IPS-NIHi7 (cell line): ENCODE measurements around the gene SPI1.

ENCODE experiments used
- DNase-seq: peaks from one replicate; pipeline ENCODE4 v3.0.0; 2012; ENCODE audit warnings: mixed read lengths; ENCODE audit errors: extremely low spot score

SPI1 gene

GRCh38 chr11:47388697-47389576 is 10.6 kb upstream of the SPI1 start:
- DNase-seq: no peak

- no peak for DNase-seq
These were observed 9.8 kb upstream of the SPI1 start for GRCh38 chr11:47387944-47388696.

GRCh38 chr11:47384498-47384897 is 6.2 kb upstream of the SPI1 start:
- DNase-seq: no peak

- no peak for DNase-seq
These were observed 4.7 kb upstream of the SPI1 start for GRCh38 chr11:47383071-47383470.

GRCh38 chr11:47380078-47380477 is 1.7 kb upstream of the SPI1 start:
- DNase-seq: no peak

- no peak for DNase-seq
These were observed 970 bp upstream of the SPI1 start for GRCh38 chr11:47379317-47379716.

- DNase-seq: no peak
These were observed 456 bp upstream of the SPI1 start for GRCh38 chr11:47378836-47379170.

- no peak for DNase-seq
These were observed 757 bp downstream of the SPI1 start for GRCh38 chr11:47377571-47378009.

- DNase-seq: no peak
These were observed 1.6 kb downstream of the SPI1 start for GRCh38 chr11:47376525-47377371.

- no peak for DNase-seq
These were observed 2.2 kb downstream of the SPI1 start for GRCh38 chr11:47376107-47376524.

GRCh38 chr11:47375546-47376085 is 2.7 kb downstream of the SPI1 start:
- no peak for DNase-seq

GRCh38 chr11:47375020-47375419 is 3.3 kb downstream of the SPI1 start:
- DNase-seq: no peak

- no peak for DNase-seq
These were observed 3.7 kb downstream of the SPI1 start for GRCh38 chr11:47374720-47375019.

GRCh38 chr11:47373876-47374719 is 4.2 kb downstream of the SPI1 start:
- DNase-seq: peak; percentile 95

GRCh38 chr11:47372422-47372821 is 5.9 kb downstream of the SPI1 start:
- DNase-seq: no peak

- DNase-seq: no peak
These were observed 8.7 kb downstream of the SPI1 start for GRCh38 chr11:47369676-47370075.

- no peak for DNase-seq
These were observed 12.3 kb downstream of the SPI1 start for GRCh38 chr11:47366020-47366490.

GRCh38 chr11:47361419-47361818 is 16.9 kb downstream of the SPI1 start:
- no peak for DNase-seq

- DNase-seq: no peak
These were observed 18.0 kb downstream of the SPI1 start for GRCh38 chr11:47360341-47360740.

GRCh38 chr11:47359586-47359985 is 18.8 kb downstream of the SPI1 start:
- no peak for DNase-seq

GRCh38 chr11:47359162-47359561 is 19.2 kb downstream of the SPI1 start:
- DNase-seq: no peak
